Measurements from ENCODE around the gene TRAP1. TPM values are rescaled to one million over a fixed set of nuclear protein-coding genes. Genes with fewer than 3 reads are reported as not detected.
"Not testable (repeated sequence)": the region's sequence is repeated elsewhere in the genome, so short reads cannot be mapped to it uniquely, and the experiment has no call there.

The TRAP1 gene
- total and polyA plus RNA-seq, 2 experiments from 2014 or later = 62.3 to 80.5 TPM

DNA sequence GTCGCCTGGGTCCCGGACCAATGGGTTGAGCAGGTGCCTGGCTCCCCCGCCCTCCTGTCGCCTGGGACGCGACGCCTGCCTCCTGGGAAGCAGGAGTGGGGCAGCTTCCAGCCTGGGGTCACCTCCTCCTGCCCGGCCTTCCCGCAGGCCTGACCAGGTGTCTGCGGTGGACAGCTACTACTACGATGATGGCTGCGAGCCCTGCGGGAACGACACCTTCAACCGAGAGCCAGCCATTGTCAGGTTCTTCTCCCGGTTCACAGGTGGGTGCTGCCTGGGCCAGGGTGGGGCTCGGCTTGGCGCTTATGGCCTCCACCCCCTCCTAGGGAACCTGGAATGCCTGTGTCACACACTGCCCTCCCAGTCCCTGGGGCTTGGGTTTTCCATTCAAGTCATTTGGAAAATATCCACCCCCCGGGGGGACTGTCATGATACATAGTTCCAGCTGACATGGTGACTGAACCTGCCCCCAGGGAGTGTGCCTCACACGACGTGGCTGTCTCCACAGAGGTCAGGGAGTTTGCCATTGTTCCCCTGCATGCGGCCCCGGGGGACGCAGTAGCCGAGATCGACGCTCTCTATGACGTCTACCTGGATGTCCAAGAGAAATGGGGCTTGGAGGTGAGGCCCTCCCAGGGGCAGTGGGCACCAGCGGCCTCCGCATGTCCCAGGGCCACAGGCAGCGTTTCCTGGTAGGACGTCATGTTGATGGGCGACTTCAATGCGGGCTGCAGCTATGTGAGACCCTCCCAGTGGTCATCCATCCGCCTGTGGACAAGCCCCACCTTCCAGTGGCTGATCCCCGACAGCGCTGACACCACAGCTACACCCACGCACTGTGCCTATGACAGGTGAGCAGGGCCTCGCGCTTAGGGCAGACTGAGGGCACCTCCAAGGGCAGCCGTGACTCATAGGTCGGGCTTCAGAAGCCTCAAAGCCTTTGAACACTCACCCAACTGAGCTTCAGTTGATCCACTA lies 60.5 kb downstream of the TRAP1 start:
- H3K79me2 ChIP-seq = peaks cover 23% of the 10 kb centered on the region
- no peaks in the 10 kb centered on the region for H3K9me2 ChIP-seq (replicated peaks; ENCODE audit: insufficient read depth)
- 92% methylated on average over 39 of the region's 42 CpGs for WGBS (ENCODE audit: low lambda C conversion rate, missing lambda C conversion rate)
- TF ChIP-seq EZH2phosphoT487 (IDR thresholded peaks at IDR 0.05; ENCODE audit: low read depth, severe bottlenecking, unreplicated experiment) = no peak
- TF ChIP-seq, protein P1, sequence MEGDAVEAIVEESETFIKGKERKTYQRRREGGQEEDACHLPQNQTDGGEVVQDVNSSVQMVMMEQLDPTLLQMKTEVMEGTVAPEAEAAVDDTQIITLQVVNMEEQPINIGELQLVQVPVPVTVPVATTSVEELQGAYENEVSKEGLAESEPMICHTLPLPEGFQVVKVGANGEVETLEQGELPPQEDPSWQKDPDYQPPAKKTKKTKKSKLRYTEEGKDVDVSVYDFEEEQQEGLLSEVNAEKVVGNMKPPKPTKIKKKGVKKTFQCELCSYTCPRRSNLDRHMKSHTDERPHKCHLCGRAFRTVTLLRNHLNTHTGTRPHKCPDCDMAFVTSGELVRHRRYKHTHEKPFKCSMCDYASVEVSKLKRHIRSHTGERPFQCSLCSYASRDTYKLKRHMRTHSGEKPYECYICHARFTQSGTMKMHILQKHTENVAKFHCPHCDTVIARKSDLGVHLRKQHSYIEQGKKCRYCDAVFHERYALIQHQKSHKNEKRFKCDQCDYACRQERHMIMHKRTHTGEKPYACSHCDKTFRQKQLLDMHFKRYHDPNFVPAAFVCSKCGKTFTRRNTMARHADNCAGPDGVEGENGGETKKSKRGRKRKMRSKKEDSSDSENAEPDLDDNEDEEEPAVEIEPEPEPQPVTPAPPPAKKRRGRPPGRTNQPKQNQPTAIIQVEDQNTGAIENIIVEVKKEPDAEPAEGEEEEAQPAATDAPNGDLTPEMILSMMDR (IDR thresholded peaks at IDR 0.05; ENCODE audit: poor library complexity) = no peak
- DNase-seq (ENCODE audit: low spot score) = no peak
- H3K27ac ChIP-seq = peak overlapping the region; percentile 98
- no peak overlapping the region for H3K4me3 ChIP-seq
- no peak overlapping the region for H2AFZ ChIP-seq
- H3K9me3 ChIP-seq (ENCODE audit: low read depth) = no peaks in the 10 kb centered on the region
- H4K20me1 ChIP-seq (ENCODE audit: insufficient read depth, poor library complexity, severe bottlenecking) = no peaks in the 10 kb centered on the region
- peak overlapping the region; percentile 74 for H3K4me2 ChIP-seq
- H3K36me3 ChIP-seq (replicated peaks; ENCODE audit: insufficient read depth, low read depth) = no peaks in the 10 kb centered on the region
- no peaks in the 10 kb centered on the region for H3K27me3 ChIP-seq
- H3K4me1 ChIP-seq (ENCODE audit: insufficient read depth) = no peaks in the 10 kb centered on the region

DNA sequence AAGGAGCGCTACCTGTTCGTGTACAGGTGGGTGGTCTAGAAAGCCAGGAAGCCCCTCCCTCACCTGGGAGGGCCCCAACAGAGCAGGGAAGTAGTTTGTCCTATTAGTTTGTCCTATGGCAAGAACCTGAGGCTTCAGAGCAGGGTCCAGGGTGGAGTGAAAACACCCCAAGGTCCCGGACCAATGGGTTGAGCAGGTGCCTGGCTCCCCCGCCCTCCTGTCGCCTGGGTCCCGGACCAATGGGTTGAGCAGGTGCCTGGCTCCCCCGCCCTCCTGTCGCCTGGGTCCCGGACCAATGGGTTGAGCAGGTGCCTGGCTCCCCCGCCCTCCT lies 61.2 kb downstream of the TRAP1 start:
- not testable (repeated sequence) for H3K9me3 ChIP-seq (ENCODE audit: low read depth); H2AFZ ChIP-seq; H4K20me1 ChIP-seq (ENCODE audit: insufficient read depth, poor library complexity, severe bottlenecking); H3K4me1 ChIP-seq (ENCODE audit: insufficient read depth); H3K9me2 ChIP-seq (replicated peaks; ENCODE audit: insufficient read depth); H3K27me3 ChIP-seq; H3K36me3 ChIP-seq (replicated peaks; ENCODE audit: insufficient read depth, low read depth); DNase-seq (ENCODE audit: low spot score); H3K4me3 ChIP-seq
- peaks cover 23% of the 10 kb centered on the region for H3K79me2 ChIP-seq
- H3K4me2 ChIP-seq = peak overlapping the region; percentile 74
- peak overlapping the region; percentile 98 for H3K27ac ChIP-seq
- 90% methylated on average over 3 of the region's 10 CpGs for WGBS (ENCODE audit: low lambda C conversion rate, missing lambda C conversion rate)

DNA sequence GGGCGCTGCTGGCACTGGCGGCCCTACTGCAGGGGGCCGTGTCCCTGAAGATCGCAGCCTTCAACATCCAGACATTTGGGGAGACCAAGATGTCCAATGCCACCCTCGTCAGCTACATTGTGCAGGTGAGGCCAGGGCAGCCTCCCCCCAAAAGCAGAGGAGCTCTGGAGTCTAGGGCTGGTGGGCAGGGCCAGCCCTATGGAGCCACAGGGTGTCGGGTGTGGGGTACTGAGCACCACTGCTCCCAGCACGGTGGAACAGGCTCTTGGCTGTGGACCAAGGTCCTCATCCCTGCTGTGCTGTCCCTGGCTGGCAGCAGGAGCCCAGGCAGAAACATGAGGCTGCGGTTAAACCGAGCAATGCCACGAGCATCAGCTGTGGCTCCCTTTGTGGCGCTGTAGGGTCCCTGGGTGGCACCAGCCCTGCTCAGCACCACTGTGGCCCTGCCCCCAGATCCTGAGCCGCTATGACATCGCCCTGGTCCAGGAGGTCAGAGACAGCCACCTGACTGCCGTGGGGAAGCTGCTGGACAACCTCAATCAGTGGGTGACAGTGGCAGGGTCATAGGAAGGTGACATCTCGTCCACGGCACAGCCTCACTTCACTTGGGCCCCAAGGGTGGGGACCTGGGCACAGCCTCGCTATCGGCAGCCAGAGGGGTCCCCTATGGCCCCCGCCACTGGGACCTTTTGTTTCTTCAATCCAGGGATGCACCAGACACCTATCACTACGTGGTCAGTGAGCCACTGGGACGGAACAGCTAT lies 61.7 kb downstream of the TRAP1 start:
- Histone ChIP-seq H3K4me3 (peak overlapping the region; percentile 33), H2AFZ (no peak overlapping the region), H3K36me3 (replicated peaks; ENCODE audit: insufficient read depth, low read depth) (no peaks in the 10 kb centered on the region), H3K4me1 (ENCODE audit: insufficient read depth) (no peaks in the 10 kb centered on the region), H3K27me3 (no peaks in the 10 kb centered on the region), H3K9me2 (replicated peaks; ENCODE audit: insufficient read depth) (no peaks in the 10 kb centered on the region), H3K79me2 (peaks cover 23% of the 10 kb centered on the region), H3K9me3 (ENCODE audit: low read depth) (no peaks in the 10 kb centered on the region), H3K4me2 (peak overlapping the region; percentile 74), H4K20me1 (ENCODE audit: insufficient read depth, poor library complexity, severe bottlenecking) (no peaks in the 10 kb centered on the region), H3K27ac (peak overlapping the region; percentile 98)
- no peak for DNase-seq (ENCODE audit: low spot score)
- TF ChIP-seq EZH2 (IDR thresholded peaks at IDR 0.05; ENCODE audit: borderline replicate concordance) (no peak), EZH2phosphoT487 (IDR thresholded peaks at IDR 0.05; ENCODE audit: low read depth, severe bottlenecking, unreplicated experiment) (no peak)
- TF ChIP-seq, protein P1 (IDR thresholded peaks at IDR 0.05; ENCODE audit: poor library complexity) = no peak
- 85% methylated on average over 21 of the region's 21 CpGs for WGBS (ENCODE audit: low lambda C conversion rate, missing lambda C conversion rate)

DNA sequence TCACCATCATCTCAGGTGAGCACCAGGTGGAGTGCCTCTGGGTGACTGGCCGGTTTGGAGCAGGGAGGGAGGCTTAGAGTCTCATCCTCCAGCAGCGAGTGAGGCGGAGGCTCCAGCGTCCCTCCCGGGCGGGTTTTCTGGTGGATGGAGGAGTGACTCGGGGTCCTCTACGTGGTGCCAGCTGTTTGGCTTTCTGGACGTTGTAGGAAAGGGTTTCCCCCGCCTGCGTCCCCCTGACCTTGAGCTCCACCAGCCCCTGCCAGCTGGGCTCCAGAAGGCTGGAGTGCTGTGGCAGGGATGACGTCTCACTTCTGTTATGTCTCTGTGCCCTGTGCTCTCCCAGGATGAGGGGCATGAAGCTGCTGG lies 62.3 kb downstream of the TRAP1 start:
- Histone ChIP-seq H3K36me3 (replicated peaks; ENCODE audit: insufficient read depth, low read depth) (no peaks in the 10 kb centered on the region), H3K27ac (peak overlapping the region; percentile 98), H3K4me3 (peak overlapping the region; percentile 33)

More for the DNA sequence above, 62.3 kb downstream of the TRAP1 start:
- no peaks in the 10 kb centered on the region for H3K9me2 ChIP-seq (replicated peaks; ENCODE audit: insufficient read depth)
- WGBS (ENCODE audit: low lambda C conversion rate, missing lambda C conversion rate) = 73% methylated on average over 12 of the region's 12 CpGs
- H3K4me2 ChIP-seq = peak overlapping the region; percentile 74
- H3K27me3 ChIP-seq = no peaks in the 10 kb centered on the region
- no peak for DNase-seq (ENCODE audit: low spot score)
- TF ChIP-seq EZH2 (IDR thresholded peaks at IDR 0.05; ENCODE audit: borderline replicate concordance) = no peak
- no peak for TF ChIP-seq EZH2phosphoT487 (IDR thresholded peaks at IDR 0.05; ENCODE audit: low read depth, severe bottlenecking, unreplicated experiment)
- TF ChIP-seq, protein P1 (IDR thresholded peaks at IDR 0.05; ENCODE audit: poor library complexity) = no peak
- no peak overlapping the region for H2AFZ ChIP-seq
- H4K20me1 ChIP-seq (ENCODE audit: insufficient read depth, poor library complexity, severe bottlenecking) = no peaks in the 10 kb centered on the region
- H3K9me3 ChIP-seq (ENCODE audit: low read depth) = no peaks in the 10 kb centered on the region
- H3K79me2 ChIP-seq = peaks cover 25% of the 10 kb centered on the region
- H3K4me1 ChIP-seq (ENCODE audit: insufficient read depth) = no peaks in the 10 kb centered on the region

Data from hepatocyte (in vitro differentiated cells).